HepG2 (cell line): ENCODE measurements around the gene WNT5B. TPM values are rescaled to one million over a fixed set of nuclear protein-coding genes. Genes with fewer than 3 reads are reported as not detected.
A peak's percentile ranks its signal among the peaks of the same experiment; 100 is the strongest.

ENCODE experiments used
- FOXC1 ChIP-seq: sonication (generic); formaldehyde crosslinking; IDR thresholded peaks from 2 replicates; pipeline ENCODE4 v1.8.0; 2022; ENCODE audit warnings: mild to moderate bottlenecking, missing genetic modification reagents, borderline replicate concordance
- FOXK1 ChIP-seq: sonication (generic); formaldehyde crosslinking; IDR thresholded peaks from 2 replicates; pipeline ENCODE4 v1.4.0; 2020; ENCODE audit warnings: low read depth, missing genetic modification reagents, borderline replicate concordance
- HES4 ChIP-seq: sonication (generic); formaldehyde crosslinking; IDR thresholded peaks from 2 replicates; pipeline ENCODE4 v1.9.0; 2021; ENCODE audit warnings: mild to moderate bottlenecking, missing genetic modification reagents, borderline replicate concordance
- KLF9 ChIP-seq: IDR thresholded peaks from 2 replicates; pipeline ENCODE4 v1.6.1; 2016; ENCODE audit warnings: low read depth
- NCOA5 ChIP-seq: sonication (generic); formaldehyde crosslinking; IDR thresholded peaks from 2 replicates; pipeline ENCODE4 v1.4.0; 2020; ENCODE audit warnings: missing genetic modification reagents
- NRL ChIP-seq: sonication (generic); formaldehyde crosslinking; IDR thresholded peaks from 2 replicates; pipeline ENCODE4 v1.5.0; 2020; ENCODE audit warnings: missing genetic modification reagents, mild to moderate bottlenecking, moderate library complexity, borderline replicate concordance
- RFX3 ChIP-seq: IDR thresholded peaks from 2 replicates; pipeline ENCODE4 v1.6.1; 2016; ENCODE audit warnings: missing biosample characterization, missing genetic modification reagents
- SAFB2 ChIP-seq: sonication (generic); formaldehyde crosslinking; IDR thresholded peaks from 2 replicates; pipeline ENCODE4 v1.5.1; 2020; ENCODE audit warnings: missing genetic modification reagents, low read depth, mild to moderate bottlenecking, borderline replicate concordance
- SP2 ChIP-seq: sonication (generic); formaldehyde crosslinking; IDR thresholded peaks from 2 replicates; pipeline ENCODE4 v1.5.1; 2020; ENCODE audit warnings: mild to moderate bottlenecking, missing genetic modification reagents
- polyA plus RNA-seq, 8 experiments: library from polyadenylated mRNA; depleted of rRNA in 3 of 8; stranded (reverse) in 7 of 8; unstranded in 1 of 8; fragments of >200 nt; fragmentation: Illumina TruSeq in 4 of 8; extraction: Trizol in 4 of 8; gene quantifications; 2 replicates each; pipeline versions ENCODE4 v1.2.1 to v1.2.3, GENCODE V29; 2011 to 2016; ENCODE audit warnings: low read depth in 4 of 8, missing spikeins in 1 of 8, mixed read lengths in 1 of 8; ENCODE audit not compliant: insufficient read depth in 1 of 8
- total RNA-seq, 5 experiments: library from RNA; depleted of rRNA; stranded (reverse); fragments of >200 nt; fragmentation: Illumina TruSeq; extraction: Trizol; gene quantifications; 2 replicates each; pipeline ENCODE4 v1.2.3, GENCODE V29; 2016; ENCODE audit warnings: low read depth in 1 of 5
- TF ChIP-seq, protein P1 (sequence below): sonication (generic); formaldehyde crosslinking; conservative IDR thresholded peaks from 2 replicates; pipeline ENCODE4 v1.8.1; 2023; ENCODE audit warnings: missing genetic modification reagents
- TF ChIP-seq, protein P2 (sequence below): sonication (generic); formaldehyde crosslinking; conservative IDR thresholded peaks from 2 replicates; pipeline ENCODE4 v1.4.0; 2020; ENCODE audit warnings: missing genetic modification reagents
- TF ChIP-seq, protein P3 (sequence below): IDR thresholded peaks from 2 replicates; pipeline ENCODE4 v1.6.1; 2012; ENCODE audit warnings: low read depth, low read length, improper control_type of control experiment
- TF ChIP-seq, protein P4 (sequence below): sonication (generic); formaldehyde crosslinking; IDR thresholded peaks from 2 replicates; pipeline ENCODE4 v1.4.0; 2020; ENCODE audit warnings: mild to moderate bottlenecking, missing genetic modification reagents

The WNT5B gene
- total and polyA plus RNA-seq, 2 of the 13 experiments (the other 11 are each of a cell fraction or from before 2014, with no cell fraction given) = 0.04 TPM; not detected in 1

- TF ChIP-seq, protein P1, sequence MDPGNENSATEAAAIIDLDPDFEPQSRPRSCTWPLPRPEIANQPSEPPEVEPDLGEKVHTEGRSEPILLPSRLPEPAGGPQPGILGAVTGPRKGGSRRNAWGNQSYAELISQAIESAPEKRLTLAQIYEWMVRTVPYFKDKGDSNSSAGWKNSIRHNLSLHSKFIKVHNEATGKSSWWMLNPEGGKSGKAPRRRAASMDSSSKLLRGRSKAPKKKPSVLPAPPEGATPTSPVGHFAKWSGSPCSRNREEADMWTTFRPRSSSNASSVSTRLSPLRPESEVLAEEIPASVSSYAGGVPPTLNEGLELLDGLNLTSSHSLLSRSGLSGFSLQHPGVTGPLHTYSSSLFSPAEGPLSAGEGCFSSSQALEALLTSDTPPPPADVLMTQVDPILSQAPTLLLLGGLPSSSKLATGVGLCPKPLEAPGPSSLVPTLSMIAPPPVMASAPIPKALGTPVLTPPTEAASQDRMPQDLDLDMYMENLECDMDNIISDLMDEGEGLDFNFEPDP (CRISPR knock-in tag) = no peak
- TF ChIP-seq SAFB2 (CRISPR knock-in tag) (no peak; the same call in 1 of the 2 replicates), NRL (CRISPR knock-in tag) (0 out of 2 replicates have a peak, but pooled peaks have one; percentile 10), NCOA5 (CRISPR knock-in tag) (no peak), FOXK1 (peak; percentile 58; the same call in 1 of the 2 replicates), RFX3 (0 out of 2 replicates have a peak, but pooled peaks have one; percentile 20), FOXC1 (0 out of 2 replicates have a peak, but pooled peaks have one; percentile 32), KLF9 (0 out of 2 replicates have a peak, but pooled peaks have one; percentile 13), HES4 (CRISPR knock-in tag) (no peak), SP2 (peak; percentile 77)
- TF ChIP-seq, protein P2, sequence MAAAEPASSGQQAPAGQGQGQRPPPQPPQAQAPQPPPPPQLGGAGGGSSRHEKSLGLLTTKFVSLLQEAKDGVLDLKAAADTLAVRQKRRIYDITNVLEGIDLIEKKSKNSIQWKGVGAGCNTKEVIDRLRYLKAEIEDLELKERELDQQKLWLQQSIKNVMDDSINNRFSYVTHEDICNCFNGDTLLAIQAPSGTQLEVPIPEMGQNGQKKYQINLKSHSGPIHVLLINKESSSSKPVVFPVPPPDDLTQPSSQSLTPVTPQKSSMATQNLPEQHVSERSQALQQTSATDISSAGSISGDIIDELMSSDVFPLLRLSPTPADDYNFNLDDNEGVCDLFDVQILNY (CRISPR knock-in tag) = peak; percentile 50; the same call in 1 of the 2 replicates
- TF ChIP-seq, protein P3, sequence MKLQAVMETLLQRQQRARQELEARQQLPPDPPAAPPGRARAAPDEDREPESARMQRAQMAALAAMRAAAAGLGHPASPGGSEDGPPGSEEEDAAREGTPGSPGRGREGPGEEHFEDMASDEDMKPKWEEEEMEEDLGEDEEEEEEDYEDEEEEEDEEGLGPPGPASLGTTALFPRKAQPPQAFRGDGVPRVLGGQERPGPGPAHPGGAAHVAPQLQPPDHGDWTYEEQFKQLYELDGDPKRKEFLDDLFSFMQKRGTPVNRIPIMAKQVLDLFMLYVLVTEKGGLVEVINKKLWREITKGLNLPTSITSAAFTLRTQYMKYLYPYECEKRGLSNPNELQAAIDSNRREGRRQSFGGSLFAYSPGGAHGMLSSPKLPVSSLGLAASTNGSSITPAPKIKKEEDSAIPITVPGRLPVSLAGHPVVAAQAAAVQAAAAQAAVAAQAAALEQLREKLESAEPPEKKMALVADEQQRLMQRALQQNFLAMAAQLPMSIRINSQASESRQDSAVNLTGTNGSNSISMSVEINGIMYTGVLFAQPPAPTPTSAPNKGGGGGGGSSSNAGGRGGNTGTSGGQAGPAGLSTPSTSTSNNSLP = no peak
- TF ChIP-seq, protein P4, sequence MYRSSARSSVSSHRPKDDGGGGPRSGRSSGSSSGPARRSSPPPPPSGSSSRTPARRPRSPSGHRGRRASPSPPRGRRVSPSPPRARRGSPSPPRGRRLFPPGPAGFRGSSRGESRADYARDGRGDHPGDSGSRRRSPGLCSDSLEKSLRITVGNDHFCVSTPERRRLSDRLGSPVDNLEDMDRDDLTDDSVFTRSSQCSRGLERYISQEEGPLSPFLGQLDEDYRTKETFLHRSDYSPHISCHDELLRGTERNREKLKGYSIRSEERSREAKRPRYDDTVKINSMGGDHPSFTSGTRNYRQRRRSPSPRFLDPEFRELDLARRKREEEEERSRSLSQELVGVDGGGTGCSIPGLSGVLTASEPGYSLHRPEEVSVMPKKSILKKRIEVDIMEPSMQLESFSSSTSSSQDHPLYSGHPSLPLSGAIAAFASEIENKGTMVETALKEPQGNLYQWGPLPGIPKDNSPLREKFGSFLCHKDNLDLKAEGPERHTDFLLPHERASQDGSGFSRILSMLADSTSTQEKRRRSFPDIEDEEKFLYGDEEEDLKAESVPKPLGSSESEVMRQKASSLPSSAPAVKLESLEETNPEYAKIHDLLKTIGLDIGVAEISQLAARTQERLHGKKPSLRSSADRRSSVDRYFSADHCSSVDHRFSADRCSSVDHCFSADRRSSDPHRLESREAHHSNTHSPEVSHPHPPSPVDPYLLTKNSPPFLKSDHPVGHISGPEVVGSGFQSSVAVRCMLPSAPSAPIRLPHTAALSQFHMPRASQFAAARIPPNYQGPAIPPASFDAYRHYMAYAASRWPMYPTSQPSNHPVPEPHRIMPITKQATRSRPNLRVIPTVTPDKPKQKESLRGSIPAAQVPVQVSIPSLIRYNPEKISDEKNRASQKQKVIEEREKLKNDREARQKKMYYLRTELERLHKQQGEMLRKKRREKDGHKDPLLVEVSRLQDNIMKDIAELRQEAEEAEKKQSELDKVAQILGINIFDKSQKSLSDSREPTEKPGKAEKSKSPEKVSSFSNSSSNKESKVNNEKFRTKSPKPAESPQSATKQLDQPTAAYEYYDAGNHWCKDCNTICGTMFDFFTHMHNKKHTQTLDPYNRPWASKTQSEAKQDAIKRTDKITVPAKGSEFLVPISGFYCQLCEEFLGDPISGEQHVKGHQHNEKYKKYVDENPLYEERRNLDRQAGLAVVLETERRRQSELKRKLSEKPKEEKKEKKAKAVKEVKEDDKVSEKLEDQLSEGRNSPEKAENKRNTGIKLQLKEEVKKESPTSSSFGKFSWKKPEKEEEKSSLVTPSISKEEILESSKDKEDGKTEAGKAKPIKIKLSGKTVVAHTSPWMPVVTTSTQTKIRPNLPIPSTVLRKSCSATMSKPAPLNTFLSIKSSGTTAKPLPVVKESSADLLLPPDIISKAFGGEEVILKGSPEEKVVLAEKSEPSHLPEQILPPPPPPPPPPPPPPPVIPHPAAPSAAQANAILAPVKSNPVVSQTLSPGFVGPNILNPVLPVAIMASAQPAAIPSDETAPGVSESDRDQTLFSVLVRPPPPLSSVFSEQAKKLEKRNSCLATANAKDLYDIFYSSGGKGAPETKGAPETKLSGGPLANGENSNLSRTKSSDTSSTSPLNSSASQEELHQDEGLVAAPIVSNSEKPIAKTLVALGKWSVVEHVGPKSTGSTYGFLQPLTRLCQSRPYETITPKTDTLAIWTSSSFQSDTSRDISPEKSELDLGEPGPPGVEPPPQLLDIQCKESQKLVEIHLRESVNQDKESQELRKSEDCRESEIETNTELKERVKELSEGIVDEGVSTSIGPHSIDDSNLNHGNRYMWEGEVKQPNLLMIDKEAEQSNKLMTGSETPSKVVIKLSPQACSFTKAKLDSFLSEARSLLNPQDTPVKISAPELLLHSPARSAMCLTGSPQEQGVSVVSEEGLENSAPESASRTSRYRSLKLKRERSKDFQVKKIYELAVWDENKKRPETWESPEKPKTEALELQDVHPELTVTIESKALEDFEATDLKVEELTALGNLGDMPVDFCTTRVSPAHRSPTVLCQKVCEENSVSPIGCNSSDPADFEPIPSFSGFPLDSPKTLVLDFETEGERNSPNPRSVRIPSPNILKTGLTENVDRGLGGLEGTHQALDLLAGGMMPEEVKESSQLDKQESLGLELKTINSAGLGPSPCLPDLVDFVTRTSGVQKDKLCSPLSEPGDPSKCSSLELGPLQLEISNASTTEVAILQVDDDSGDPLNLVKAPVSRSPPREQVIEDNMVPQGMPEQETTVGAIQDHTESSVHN (CRISPR knock-in tag) = no peak
Observed at GRCh38 chr12:1690578-1691122, 61.6 kb downstream of the WNT5B start, which contains the start of gene ADIPOR2 (continued).
